ENCODE results near the gene ATXN2L.

The ATXN2L gene

GRCh38 chr16:28829747-28830146, 6.9 kb downstream of the ATXN2L start:
- no peak for DNase-seq
- Mint-ChIP-seq H3K4me3 (no peak overlapping the region), H3K27ac (peak overlapping the region; percentile 20), H3K27me3 (no peaks in the 10 kb centered on the region), H3K9me3 (no peaks in the 10 kb centered on the region), H3K4me1 (peaks cover 28% of the 10 kb centered on the region), H3K36me3 (ENCODE audit: low read depth) (peaks cover 91% of the 10 kb centered on the region)
- no peak for ATAC-seq

GRCh38 chr16:28830531-28830930, 7.7 kb downstream of the ATXN2L start:
- Mint-ChIP-seq H3K27me3 (no peaks in the 10 kb centered on the region), H3K9me3 (no peaks in the 10 kb centered on the region), H3K4me1 (peaks cover 20% of the 10 kb centered on the region), H3K4me3 (no peak overlapping the region), H3K27ac (peak overlapping the region; percentile 49), H3K36me3 (ENCODE audit: low read depth) (peaks cover 91% of the 10 kb centered on the region)
- no peak for ATAC-seq
- no peak for DNase-seq

GRCh38 chr16:28834349-28834748, 11.6 kb downstream of the ATXN2L start:
- H3K4me3 Mint-ChIP-seq = no peak overlapping the region
- H3K27me3 Mint-ChIP-seq = no peaks in the 10 kb centered on the region
- DNase-seq (no peak), ATAC-seq (no peak)
- no peaks in the 10 kb centered on the region for H3K9me3 Mint-ChIP-seq
- peaks cover 77% of the 10 kb centered on the region for H3K36me3 Mint-ChIP-seq (ENCODE audit: low read depth)
- H3K27ac Mint-ChIP-seq = no peak overlapping the region
- H3K4me1 Mint-ChIP-seq = peaks cover 10% of the 10 kb centered on the region

GRCh38 chr16:28834873-28835863, 12.4 kb downstream of the ATXN2L start:
- Mint-ChIP-seq H3K27ac (no peak overlapping the region), H3K4me1 (peaks cover 8% of the 10 kb centered on the region), H3K4me3 (no peak overlapping the region), H3K27me3 (no peaks in the 10 kb centered on the region), H3K36me3 (ENCODE audit: low read depth) (peaks cover 69% of the 10 kb centered on the region), H3K9me3 (no peaks in the 10 kb centered on the region)
- no peak for ATAC-seq
- DNase-seq = no peak

GRCh38 chr16:28835864-28836760, 13.3 kb downstream of the ATXN2L start:
- Mint-ChIP-seq H3K27me3 (no peaks in the 10 kb centered on the region), H3K27ac (no peak overlapping the region), H3K36me3 (ENCODE audit: low read depth) (peaks cover 61% of the 10 kb centered on the region), H3K4me3 (no peak overlapping the region), H3K9me3 (no peaks in the 10 kb centered on the region), H3K4me1 (peaks cover 8% of the 10 kb centered on the region)
- ATAC-seq (no peak), DNase-seq (no peak)

GRCh38 chr16:28836761-28837064, 13.9 kb downstream of the ATXN2L start:
- no peaks in the 10 kb centered on the region for H3K9me3 Mint-ChIP-seq
- peaks cover 8% of the 10 kb centered on the region for H3K4me1 Mint-ChIP-seq
- H3K4me3 Mint-ChIP-seq = no peak overlapping the region
- no peaks in the 10 kb centered on the region for H3K27me3 Mint-ChIP-seq
- no peak for DNase-seq
- H3K27ac Mint-ChIP-seq = no peak overlapping the region
- peaks cover 63% of the 10 kb centered on the region for H3K36me3 Mint-ChIP-seq (ENCODE audit: low read depth)
- ATAC-seq = no peak

- Mint-ChIP-seq H3K4me3 (no peak overlapping the region), H3K4me1 (peaks cover 6% of the 10 kb centered on the region), H3K9me3 (no peaks in the 10 kb centered on the region), H3K27me3 (no peaks in the 10 kb centered on the region), H3K27ac (peak overlapping the region; percentile 29), H3K36me3 (ENCODE audit: low read depth) (peaks cover 65% of the 10 kb centered on the region)
- no peak for DNase-seq
- ATAC-seq = peak; percentile 13
Observed at GRCh38 chr16:28837672-28838557, 15.1 kb downstream of the ATXN2L start.

- no peak overlapping the region for H3K4me3 Mint-ChIP-seq
- H3K36me3 Mint-ChIP-seq (ENCODE audit: low read depth) = peaks cover 65% of the 10 kb centered on the region
- H3K27ac Mint-ChIP-seq = no peak overlapping the region
- H3K27me3 Mint-ChIP-seq = no peaks in the 10 kb centered on the region
- H3K9me3 Mint-ChIP-seq = no peaks in the 10 kb centered on the region
- H3K4me1 Mint-ChIP-seq = peaks cover 6% of the 10 kb centered on the region
- DNase-seq (no peak), ATAC-seq (no peak)
Observed at GRCh38 chr16:28838558-28838918, 15.7 kb downstream of the ATXN2L start.

DNA sequence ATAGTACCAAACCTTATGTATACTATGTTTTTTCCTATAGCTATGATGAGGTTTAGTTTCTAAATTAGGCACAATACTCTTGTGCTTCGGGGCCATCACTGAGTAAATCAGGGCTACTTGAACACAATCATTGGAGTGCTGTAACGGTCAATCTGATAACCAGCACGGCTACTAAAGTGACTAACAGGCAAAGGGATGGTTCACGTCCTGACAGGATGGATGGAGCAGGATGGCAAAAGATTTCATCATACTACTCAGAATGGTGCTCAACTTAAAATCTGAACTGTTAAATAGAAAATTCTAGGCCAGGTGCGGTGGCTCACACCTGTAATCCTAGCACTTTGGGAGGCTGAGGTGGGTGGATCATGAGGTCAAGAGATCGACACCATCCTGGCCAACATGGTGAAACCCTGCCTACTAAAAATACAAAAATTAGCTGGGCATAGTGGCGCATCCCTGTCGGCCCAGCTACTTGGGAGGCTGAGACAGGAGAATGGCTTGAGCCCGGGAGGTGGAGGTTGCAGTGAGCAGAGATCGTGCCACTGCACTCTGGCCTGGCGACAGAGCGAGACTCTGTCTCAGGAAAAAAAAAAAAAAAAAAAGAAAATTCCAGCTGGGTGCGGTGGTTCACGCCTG, 16.3 kb downstream of the ATXN2L start:
- Mint-ChIP-seq H3K27me3 (no peaks in the 10 kb centered on the region), H3K36me3 (ENCODE audit: low read depth) (peaks cover 59% of the 10 kb centered on the region), H3K27ac (no peak overlapping the region), H3K9me3 (no peaks in the 10 kb centered on the region), H3K4me3 (no peak overlapping the region), H3K4me1 (peaks cover 6% of the 10 kb centered on the region)
- no peak for ATAC-seq
- no peak for DNase-seq

DNA sequence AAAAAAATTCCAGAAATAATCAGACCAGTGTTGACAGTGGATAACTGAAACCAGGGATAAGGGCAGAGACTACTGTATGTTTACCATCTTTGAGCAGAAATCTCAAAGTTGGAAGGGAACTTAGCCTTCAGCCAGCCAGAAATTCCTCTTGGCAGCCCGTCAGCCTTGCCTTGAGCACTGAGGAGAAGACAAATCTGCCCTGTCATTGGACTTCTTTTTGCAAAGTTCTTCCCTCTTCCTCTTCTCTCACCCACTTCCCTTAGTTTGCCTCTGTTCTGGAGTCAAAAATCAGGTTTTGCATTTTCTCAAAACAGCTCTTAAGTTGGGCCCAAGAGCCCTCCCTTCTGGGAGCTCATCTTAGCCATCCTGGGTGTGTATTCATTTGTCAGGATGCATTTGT, 17.1 kb downstream of the ATXN2L start:
- Mint-ChIP-seq H3K9me3 (no peaks in the 10 kb centered on the region), H3K36me3 (ENCODE audit: low read depth) (peaks cover 58% of the 10 kb centered on the region), H3K27ac (peak overlapping the region; percentile 12), H3K4me1 (peaks cover 12% of the 10 kb centered on the region), H3K27me3 (no peaks in the 10 kb centered on the region), H3K4me3 (no peak overlapping the region)
- ATAC-seq (no peak), DNase-seq (no peak)

DNA sequence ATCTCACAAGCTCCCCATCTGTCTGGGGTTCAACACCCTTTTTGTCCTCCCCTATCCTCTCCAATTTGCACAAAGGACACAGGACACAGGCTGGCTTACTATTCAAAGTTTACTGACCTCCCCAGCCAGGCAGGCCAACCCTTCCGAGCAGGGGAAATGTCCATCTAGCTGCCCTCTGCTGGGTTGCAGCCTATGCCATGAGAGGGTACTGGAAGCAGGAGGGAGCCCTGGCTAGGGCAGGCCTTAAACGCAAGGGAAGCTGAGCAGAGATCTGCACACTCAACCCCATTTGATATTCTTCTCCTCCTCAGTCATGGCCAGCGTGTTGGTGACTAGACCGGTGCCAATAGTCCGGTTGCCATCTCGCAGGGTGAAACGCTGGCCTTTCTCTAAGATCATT, 19.9 kb downstream of the ATXN2L start:
- Mint-ChIP-seq H3K4me1 (peaks cover 34% of the 10 kb centered on the region), H3K9me3 (no peaks in the 10 kb centered on the region), H3K27me3 (no peaks in the 10 kb centered on the region), H3K4me3 (no peak overlapping the region), H3K36me3 (ENCODE audit: low read depth) (peaks cover 52% of the 10 kb centered on the region), H3K27ac (peak overlapping the region; percentile 28)
- no peak for ATAC-seq
- DNase-seq = no peak

DNA sequence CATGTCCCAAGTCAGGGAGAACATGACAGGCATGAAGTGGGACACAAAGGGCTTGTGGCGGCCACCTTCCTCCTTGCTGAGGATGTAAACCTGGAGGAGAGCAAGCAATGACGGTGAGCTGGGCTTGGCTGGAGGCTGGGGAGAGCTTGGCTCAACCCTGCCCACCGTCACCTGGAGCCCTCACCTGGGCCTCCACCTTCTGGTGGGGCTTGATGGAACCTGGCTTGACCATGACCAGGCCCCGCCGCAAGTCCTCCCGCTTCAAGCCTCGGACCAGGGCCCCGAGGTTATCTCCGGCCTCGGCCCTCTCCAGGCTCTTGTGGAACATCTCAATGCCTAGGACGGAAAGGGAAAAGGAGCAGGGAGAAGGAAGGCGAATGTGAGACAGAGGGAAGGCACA, 21.0 kb downstream of the ATXN2L start:
- Mint-ChIP-seq H3K27me3 (no peaks in the 10 kb centered on the region), H3K4me1 (peaks cover 29% of the 10 kb centered on the region), H3K27ac (no peak overlapping the region), H3K9me3 (no peaks in the 10 kb centered on the region), H3K36me3 (ENCODE audit: low read depth) (peaks cover 42% of the 10 kb centered on the region), H3K4me3 (peak overlapping the region; percentile 97)
- no peak for DNase-seq
- ATAC-seq = no peak

GRCh38 chr16:28844226-28844885, 21.6 kb downstream of the ATXN2L start:
- ATAC-seq (no peak), DNase-seq (no peak)
- H3K4me3 Mint-ChIP-seq = peak overlapping the region; percentile 97
- H3K9me3 Mint-ChIP-seq = no peaks in the 10 kb centered on the region
- peaks cover 42% of the 10 kb centered on the region for H3K36me3 Mint-ChIP-seq (ENCODE audit: low read depth)
- H3K27me3 Mint-ChIP-seq = no peaks in the 10 kb centered on the region
- H3K4me1 Mint-ChIP-seq = peaks cover 29% of the 10 kb centered on the region
- peak overlapping the region; percentile 95 for H3K27ac Mint-ChIP-seq

All from activated naive CD8-positive, alpha-beta T cell treated with anti-CD3 and anti-CD28 coated beads, Interleukin-2, amount 50 U/mL, for 24 hours (primary cell).